Fibroblast of skin of back (primary cell): ENCODE results near the gene MPPED1.
A peak's percentile ranks its signal among the peaks of the same experiment; 100 is the strongest.

ENCODE experiments used
- DNase-seq: peaks from one replicate; pipeline ENCODE4 v3.0.0-alpha.2; 2013

Gene MPPED1

DNA sequence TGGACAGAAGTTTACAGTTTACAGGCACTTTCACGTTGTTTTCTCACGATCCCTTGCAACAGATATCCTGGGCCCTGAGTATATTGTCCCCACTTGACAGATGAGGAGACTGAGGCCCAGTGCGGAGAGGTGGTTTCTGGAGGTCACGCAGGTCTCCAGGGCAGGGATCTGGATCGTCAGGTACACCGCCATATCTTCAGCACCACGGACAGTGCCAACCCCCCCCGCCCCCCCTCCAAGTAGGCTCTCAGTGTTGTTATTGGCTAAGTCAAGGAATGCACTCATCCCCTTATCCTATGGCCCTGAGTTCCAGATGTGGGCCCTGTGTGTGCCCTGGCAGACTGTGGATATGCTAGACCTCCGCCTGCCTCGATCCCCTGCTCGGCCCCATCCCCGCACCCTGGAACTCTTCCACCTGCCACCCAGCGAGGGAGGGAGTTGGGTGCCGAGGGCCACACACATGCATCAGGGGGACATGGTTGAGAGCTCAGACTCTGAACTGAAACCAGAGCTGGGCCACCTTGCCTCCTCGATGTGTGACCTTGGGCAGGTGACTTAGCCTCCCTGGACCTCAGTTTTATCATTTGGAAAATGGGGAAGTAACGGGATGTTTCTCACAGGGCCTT lies 37.5 kb downstream of the MPPED1 start:
- DNase-seq, result no peak

DNA sequence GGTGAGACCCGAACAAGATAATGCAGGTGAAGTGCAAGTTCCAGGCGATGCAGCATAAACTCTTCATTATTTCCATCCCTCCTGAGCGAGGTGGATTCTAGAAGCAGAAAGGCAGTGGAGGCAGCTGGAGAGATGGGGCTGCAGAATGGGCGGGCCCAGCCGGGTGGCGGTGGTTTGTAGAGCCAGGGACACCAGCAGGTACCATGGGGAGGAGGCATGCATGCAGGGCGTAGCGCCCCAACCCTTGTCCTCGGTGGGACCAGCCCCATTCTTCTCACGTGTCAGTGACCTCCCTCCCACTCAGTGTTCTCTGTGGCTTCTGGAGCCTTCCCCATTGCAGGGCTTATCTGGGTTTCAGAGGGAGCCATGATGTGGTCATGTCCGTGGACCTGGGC lies 38.0 kb downstream of the MPPED1 start:
- DNase-seq, result no peak

- DNase-seq, result no peak
These were observed 39.7 kb downstream of the MPPED1 start for GRCh38 chr22:43451371-43452050.

DNA sequence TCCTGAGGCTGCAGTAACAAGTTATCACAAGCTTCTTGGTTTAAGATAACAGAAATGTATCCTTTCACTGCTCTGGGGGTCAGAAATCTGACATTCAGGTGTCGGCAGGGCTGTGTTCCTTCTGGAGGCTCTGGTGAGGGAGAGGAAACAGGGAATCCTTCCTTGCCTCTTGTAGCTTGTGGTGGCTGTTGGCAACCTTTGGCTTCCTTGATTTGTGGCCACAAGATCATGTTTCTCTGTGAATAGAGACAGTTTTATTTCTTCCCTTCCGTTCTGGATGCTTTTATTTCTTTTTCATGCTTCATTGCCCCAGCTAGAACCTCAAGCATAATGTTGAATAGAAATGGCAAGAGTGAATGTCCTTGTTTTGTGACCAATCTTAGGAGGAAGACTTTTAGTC lies 44.0 kb downstream of the MPPED1 start:
- DNase-seq, result no peak

DNA sequence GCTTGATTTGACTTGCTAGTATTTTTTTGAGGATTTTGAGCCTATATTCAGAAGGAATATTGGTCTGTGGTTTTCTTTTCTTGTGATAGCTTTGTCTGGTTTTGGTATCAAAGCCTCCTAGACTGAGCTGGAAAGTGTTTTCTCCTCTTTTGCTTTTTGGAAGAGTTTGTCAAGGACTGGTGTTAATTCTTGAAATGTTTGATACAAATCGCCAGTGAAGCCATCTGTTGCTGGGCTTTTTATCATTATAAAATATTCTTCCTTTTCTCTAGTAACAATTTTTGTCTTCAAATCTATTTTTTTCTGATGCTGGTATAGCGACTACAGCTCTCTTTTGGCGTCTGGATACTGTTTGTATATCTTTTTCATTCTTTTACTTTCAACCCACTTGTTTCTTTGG lies 45.2 kb downstream of the MPPED1 start:
- no peak for DNase-seq

GRCh38 chr22:43462701-43463100 lies 50.9 kb downstream of the MPPED1 start:
- DNase-seq, result no peak

DNA sequence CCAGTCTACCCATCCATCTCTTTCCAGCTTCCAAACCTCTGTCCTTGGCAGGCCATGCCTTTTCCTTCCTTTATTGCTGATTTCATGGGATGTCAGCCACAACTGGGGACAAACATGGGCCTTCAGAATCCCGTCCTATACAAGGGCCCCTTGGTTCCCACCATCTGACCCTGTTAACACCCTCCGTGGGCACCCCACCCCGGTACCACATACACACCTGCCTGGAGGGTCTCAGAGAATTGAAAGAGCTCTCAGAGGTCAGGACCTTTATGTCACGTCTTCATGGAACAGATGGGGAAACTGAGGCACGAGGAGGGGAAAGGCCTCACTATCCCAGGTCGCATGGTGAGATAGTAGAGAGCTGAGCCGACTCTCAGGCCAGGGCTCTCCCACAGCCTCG lies 53.0 kb downstream of the MPPED1 start:
- no peak for DNase-seq

DNA sequence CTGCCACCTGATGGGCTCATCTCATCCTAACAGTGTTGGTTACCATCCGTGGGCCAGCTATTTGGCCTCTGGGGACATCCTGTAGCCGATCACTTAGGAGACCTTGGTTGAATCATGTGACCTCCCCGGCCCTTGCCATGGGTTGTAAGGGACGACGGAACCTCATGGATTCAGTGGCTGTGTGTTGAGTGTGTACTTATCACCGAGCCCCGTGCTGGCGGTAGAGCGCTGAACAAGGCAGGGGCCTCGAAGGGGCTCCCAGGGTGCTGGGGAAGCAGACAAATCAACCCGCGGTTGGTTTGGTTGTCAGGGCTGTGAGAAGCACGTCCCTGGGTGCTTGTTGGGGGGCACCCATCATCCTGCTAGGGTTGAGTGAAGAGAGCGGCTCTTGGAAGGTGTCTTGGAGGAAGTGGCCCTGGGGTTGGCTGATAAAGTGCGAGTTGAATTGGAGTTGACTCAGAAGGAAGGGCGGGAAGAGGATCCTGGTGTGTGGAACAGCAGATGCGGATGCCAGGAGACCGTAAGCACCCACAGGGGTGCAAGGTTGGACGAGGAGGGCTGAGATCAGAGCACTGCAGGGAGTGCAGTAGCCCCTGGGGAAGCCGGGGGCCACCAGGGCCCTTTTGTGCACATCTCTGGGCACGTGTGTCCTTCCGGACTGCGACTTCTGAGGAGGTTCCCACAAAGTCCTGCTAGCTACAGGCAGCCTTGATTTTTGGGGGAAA lies 53.6 kb downstream of the MPPED1 start:
- no peak for DNase-seq

DNA sequence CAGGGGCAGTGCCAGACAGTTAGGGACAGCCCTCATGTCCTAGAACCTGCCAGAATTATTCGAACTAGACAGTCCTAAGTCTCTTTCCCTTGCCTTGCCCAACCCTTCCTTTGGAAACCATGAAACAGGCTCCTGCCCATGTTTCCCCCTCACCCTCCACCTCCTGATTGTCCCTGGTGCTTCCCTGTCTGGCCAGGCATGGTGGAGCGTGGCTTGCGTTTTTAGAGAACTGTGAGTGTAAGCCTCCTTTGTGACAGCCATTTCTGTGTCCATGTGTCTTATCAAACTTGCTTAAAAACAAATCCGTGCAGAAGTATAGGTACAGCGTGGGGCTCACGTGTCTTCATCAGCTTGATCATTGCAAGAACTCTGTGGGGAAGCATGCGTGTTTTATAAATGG lies 54.9 kb downstream of the MPPED1 start:
- no peak for DNase-seq

GRCh38 chr22:43467216-43467940 lies 55.6 kb downstream of the MPPED1 start:
- no peak for DNase-seq

DNA sequence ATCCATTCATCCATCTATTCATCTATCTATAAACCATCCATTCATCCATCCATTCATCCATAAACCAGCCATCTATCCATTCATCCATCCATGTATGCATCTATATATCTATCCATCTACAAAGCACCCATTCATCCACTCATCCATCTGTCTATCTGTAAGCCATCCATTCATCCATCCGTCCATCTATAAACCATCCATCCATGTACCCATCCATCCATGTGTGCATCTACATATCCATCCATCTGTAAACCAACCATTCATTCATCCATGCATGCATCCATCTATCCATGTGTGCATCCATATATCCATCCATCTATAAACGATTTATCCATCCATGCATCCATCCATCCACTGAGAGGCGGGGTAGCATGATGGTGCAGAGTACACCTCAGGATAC lies 58.4 kb downstream of the MPPED1 start:
- no peak for DNase-seq

- DNase-seq, result no peak
These were observed 59.2 kb downstream of the MPPED1 start for GRCh38 chr22:43470941-43471585.

GRCh38 chr22:43471606-43472135 lies 59.9 kb downstream of the MPPED1 start:
- no peak for DNase-seq

DNA sequence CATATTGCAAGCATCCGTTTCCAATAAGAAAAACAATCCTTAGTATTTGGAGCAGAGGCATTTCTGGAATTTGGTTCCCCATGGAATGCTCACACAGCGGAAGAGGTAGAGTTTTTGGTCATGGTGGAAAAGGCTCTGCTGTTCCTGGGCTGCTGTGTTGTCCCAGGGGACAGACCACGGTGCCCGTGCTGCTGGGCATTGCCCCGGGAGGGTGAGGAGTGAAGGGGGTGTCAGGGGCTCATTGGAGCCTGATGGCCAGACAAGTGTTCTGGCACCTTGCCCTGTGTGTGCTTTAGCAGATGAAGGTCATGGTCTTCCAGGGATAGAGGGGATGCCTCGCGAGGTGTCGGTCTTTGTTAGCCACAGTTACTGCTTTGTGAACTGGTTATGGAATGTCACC lies 61.2 kb downstream of the MPPED1 start:
- peak; percentile 38 for DNase-seq

DNA sequence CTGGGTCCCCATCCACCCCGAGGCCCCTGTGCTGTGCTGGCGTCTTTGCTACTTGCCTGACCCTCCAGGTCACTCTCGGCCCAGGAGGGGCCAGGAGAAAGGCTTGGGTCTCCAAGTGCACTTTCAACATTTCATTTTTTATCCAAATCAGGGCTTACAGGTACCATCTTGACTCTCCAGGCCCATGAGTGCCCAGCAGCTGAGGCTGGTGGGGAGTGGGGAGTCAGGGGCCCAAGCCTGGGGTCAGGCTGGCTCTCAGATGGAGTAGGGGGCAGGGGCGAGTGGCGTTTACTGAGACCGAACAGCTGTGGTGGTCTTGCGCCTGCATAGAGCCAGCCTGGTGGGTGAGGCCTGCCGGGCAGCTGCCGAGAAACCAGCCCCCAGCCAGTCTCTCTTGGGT lies 61.6 kb downstream of the MPPED1 start:
- DNase-seq, result no peak

GRCh38 chr22:43474161-43475101 lies 62.6 kb downstream of the MPPED1 start:
- no peak for DNase-seq

DNA sequence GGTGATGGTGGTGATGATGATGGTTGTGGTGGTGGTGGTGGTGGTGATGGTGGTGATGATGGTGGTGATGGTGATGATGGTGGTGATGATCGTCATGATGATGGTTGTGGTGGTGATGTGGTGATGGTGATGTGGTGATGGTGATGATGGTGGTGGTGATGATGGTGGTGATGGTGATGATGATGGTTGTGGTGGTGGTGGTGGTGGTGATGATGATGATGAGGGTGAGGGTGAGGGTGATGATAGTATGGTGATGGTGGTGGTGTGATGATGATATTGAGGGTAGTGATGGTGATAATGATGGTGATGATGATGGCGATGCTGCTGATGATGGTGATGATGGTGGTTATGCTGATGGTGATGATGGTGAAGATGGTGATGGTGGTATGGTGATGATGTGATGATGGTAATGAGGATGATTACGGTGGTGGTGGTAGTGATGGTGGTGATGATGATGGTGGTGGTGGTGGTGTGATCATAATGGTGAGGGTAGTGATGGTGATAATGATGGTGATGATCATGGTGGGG lies 63.8 kb downstream of the MPPED1 start:
- no peak for DNase-seq

GRCh38 chr22:43476341-43476740 lies 64.5 kb downstream of the MPPED1 start:
- no peak for DNase-seq

DNA sequence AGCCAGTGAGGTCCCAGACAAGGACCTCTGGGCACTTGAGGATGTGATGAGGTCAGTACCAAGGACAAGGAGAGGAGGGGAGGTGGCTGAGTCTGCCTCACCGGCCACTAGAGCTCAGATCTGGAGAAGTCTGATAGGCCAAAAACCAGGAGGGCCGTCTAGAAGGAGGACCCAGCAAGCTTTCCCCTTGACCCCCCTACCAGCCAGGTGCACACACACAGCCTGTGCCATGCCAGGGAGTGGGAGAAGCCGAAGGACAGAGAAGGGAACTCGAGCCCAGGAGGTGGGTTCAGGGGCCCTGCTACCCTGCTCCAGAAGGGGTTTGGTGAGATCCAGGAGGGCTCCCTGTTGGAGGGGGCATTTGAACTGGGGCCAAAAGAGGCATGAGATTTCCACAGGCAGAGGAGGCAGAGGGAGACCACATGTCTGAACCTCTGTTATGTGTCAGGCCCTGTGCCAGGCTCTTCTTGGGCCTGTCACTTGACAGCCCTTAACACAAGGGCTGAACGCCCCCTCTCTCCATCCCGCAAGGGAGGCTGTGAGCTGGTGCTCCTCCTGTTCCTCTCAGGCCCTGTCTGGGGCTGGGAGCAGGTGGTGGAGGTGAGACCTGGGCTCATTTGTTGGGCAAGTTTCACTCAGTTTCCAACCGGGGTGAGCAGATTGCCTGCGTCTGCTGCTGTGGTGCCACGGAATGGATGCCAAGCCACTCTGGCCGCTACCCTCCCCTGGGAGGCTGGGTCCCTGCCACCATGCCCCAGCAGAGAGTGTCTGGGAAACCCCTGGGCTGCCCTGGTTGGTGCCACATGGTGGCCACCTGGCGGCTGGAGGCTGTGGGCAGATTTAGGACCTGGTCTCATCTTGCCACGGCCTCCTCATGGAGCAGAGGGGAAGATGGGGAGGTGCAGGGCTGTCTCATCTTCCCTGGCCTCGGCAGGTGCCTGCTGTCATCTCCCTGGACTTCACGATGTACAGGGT lies 65.2 kb downstream of the MPPED1 start:
- no peak for DNase-seq

DNA sequence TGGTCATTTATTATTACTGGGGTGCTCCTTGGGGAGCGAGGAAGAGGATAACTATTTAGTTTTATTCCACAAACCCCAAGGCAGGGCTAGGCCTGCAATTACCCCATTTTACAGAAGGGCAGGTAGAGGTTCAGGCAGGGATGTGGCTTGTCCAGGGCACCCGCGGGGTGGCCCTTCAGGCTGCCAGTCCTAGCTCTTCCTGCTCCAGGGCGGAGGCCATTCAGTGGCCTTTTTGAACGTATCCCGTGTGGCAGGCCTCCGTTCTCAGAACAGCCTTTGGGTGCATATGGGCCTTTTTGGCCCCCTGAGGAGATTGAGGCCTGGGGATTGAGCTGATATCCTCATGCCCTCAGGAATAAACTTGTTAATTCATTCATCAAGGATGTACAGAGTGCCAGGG lies 66.2 kb downstream of the MPPED1 start:
- DNase-seq, result no peak
